Measurements from ENCODE around the gene CREB5.

- TF ChIP-seq GATA2 (IDR thresholded peaks at IDR 0.05; ENCODE audit: low read depth, low read length) (no peak), GATA3 (IDR thresholded peaks at IDR 0.05; ENCODE audit: low read depth, low read length) (no peak)
These were observed 359.7 kb downstream of the CREB5 start for GRCh38 chr7:28771906-28772622.

Measured in SH-SY5Y (cell line).